Esophagus muscularis mucosa (tissue), 4 donors: ENCODE results near the gene MRPL23.

Source experiments
- EP300 ChIP-seq: sonication (generic); formaldehyde crosslinking; IDR thresholded peaks from one replicate; pipeline ENCODE4 v1.6.1; 2017; ENCODE audit warnings: antibody characterized with exemption
- POLR2A ChIP-seq: fragments of 450-650 bp; IDR thresholded peaks from one replicate; pipeline ENCODE4 v1.6.1; 2017; ENCODE audit warnings: antibody characterized with exemption, moderate library complexity, mild to moderate bottlenecking, low read depth
- TF ChIP-seq, protein P1 (sequence below), 3 experiments: fragments of 200-600 bp in 2 of 3; fragments of 450-650 bp in 1 of 3; sonication (generic) in 2 of 3; IDR thresholded peaks; one replicate each; pipeline ENCODE4 v1.5.1; 2017 to 2019; ENCODE audit warnings: antibody characterized with exemption in 3 of 3, mild to moderate bottlenecking in 2 of 3, moderate library complexity in 1 of 3

DNA sequence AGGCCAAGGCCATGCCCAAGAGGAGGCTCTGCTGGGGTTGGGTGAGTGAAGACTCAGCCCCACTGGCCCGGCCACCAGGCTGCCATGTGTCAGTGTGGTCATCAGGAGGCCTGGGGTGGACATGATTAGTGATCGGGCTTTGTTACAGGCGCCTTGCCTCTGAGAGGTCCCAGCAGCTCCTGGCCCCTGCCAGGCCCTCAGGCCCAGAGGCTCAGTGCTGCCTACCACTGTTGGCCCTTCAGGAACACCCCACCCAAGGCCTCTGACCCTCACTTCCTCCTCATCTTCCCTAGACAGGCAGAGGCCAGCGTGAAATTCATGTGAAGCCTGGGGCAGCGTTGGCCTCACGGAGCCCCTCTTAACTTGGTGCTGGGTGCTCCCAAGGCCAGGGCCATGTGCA lies 2.2 kb downstream of the MRPL23 start:
- TF ChIP-seq, protein P1, sequence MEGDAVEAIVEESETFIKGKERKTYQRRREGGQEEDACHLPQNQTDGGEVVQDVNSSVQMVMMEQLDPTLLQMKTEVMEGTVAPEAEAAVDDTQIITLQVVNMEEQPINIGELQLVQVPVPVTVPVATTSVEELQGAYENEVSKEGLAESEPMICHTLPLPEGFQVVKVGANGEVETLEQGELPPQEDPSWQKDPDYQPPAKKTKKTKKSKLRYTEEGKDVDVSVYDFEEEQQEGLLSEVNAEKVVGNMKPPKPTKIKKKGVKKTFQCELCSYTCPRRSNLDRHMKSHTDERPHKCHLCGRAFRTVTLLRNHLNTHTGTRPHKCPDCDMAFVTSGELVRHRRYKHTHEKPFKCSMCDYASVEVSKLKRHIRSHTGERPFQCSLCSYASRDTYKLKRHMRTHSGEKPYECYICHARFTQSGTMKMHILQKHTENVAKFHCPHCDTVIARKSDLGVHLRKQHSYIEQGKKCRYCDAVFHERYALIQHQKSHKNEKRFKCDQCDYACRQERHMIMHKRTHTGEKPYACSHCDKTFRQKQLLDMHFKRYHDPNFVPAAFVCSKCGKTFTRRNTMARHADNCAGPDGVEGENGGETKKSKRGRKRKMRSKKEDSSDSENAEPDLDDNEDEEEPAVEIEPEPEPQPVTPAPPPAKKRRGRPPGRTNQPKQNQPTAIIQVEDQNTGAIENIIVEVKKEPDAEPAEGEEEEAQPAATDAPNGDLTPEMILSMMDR (IDR thresholded peaks at IDR 0.05), result no peak
- TF ChIP-seq POLR2A (no peak), EP300 (no peak)
